ENCODE data around the gene SRSF2. TPM values are rescaled to one million over a fixed set of nuclear protein-coding genes. Genes with fewer than 3 reads are reported as not detected.
A peak's percentile ranks its signal among the peaks of the same experiment; 100 is the strongest.
"Not testable (repeated sequence)": the region's sequence is repeated elsewhere in the genome, so short reads cannot be mapped to it uniquely, and the experiment has no call there.

SRSF2 gene
- total RNA-seq, 1 experiment from 2014 or later = 376 TPM

GRCh38 chr17:76748657-76749056 lies 11.5 kb upstream of the SRSF2 start:
- DNase-seq (ENCODE audit: low read depth in 1 of 2, low spot score in 2 of 2) = no peak
- Histone ChIP-seq H3K4me3 (no peak overlapping the region), H3K36me3 (peaks cover 32% of the 10 kb centered on the region), H3K9me3 (replicated peaks) (0 out of 2 replicates have a peak, but pooled peaks cover 3% of the 10 kb centered on the region), H3K27ac (no peak overlapping the region), H3K4me1 (replicated peaks) (no peaks in the 10 kb centered on the region), H3K27me3 (replicated peaks) (no peaks in the 10 kb centered on the region)

GRCh38 chr17:76747716-76748363 lies 10.7 kb upstream of the SRSF2 start:
- no peak overlapping the region for H3K4me3 ChIP-seq
- 0 out of 2 replicates have a peak, but pooled peaks cover 3% of the 10 kb centered on the region for H3K9me3 ChIP-seq (replicated peaks)
- no peaks in the 10 kb centered on the region for H3K4me1 ChIP-seq (replicated peaks)
- H3K27me3 ChIP-seq (replicated peaks) = no peaks in the 10 kb centered on the region
- DNase-seq (ENCODE audit: low read depth in 1 of 2, low spot score in 2 of 2) = no peak
- peaks cover 35% of the 10 kb centered on the region for H3K36me3 ChIP-seq
- no peak overlapping the region for H3K27ac ChIP-seq

- H3K9me3 ChIP-seq (replicated peaks); H3K27ac ChIP-seq; H3K4me3 ChIP-seq; DNase-seq (ENCODE audit: low read depth in 1 of 2, low spot score in 2 of 2); H3K27me3 ChIP-seq (replicated peaks); H3K4me1 ChIP-seq (replicated peaks): not testable (repeated sequence)
- H3K36me3 ChIP-seq = peaks cover 39% of the 10 kb centered on the region
Measured at GRCh38 chr17:76745785-76746184, 8.7 kb upstream of the SRSF2 start.

- 0 out of 2 replicates have a peak, but pooled peaks cover 3% of the 10 kb centered on the region for H3K9me3 ChIP-seq (replicated peaks)
- H3K27ac ChIP-seq = no peak overlapping the region
- no peaks in the 10 kb centered on the region for H3K4me1 ChIP-seq (replicated peaks)
- no peaks in the 10 kb centered on the region for H3K27me3 ChIP-seq (replicated peaks)
- no peak for DNase-seq (ENCODE audit: low read depth in 1 of 2, low spot score in 2 of 2)
- H3K4me3 ChIP-seq = no peak overlapping the region
- H3K36me3 ChIP-seq = peaks cover 39% of the 10 kb centered on the region
Measured at GRCh38 chr17:76744747-76745146, 7.6 kb upstream of the SRSF2 start.

- Histone ChIP-seq H3K4me1 (replicated peaks) (peaks cover 7% of the 10 kb centered on the region; the same call in 1 of the 2 replicates), H3K4me3 (no peak overlapping the region), H3K9me3 (replicated peaks) (0 out of 2 replicates have a peak, but pooled peaks cover 3% of the 10 kb centered on the region)
Measured at GRCh38 chr17:76742958-76743357, 5.8 kb upstream of the SRSF2 start.

GRCh38 chr17:76740329-76741118 lies 3.4 kb upstream of the SRSF2 start:
- Histone ChIP-seq H3K27me3 (replicated peaks) (no peaks in the 10 kb centered on the region), H3K27ac (no peak overlapping the region), H3K4me3 (no peak overlapping the region), H3K36me3 (peaks cover 41% of the 10 kb centered on the region), H3K9me3 (replicated peaks) (0 out of 2 replicates have a peak, but pooled peaks cover 7% of the 10 kb centered on the region), H3K4me1 (replicated peaks) (peaks cover 7% of the 10 kb centered on the region; the same call in 1 of the 2 replicates)
- DNase-seq (ENCODE audit: low read depth in 1 of 2, low spot score in 2 of 2) = no peak

More at GRCh38 chr17:76742958-76743357, 5.8 kb upstream of the SRSF2 start:
- Histone ChIP-seq H3K27me3 (replicated peaks) (no peaks in the 10 kb centered on the region), H3K27ac (no peak overlapping the region), H3K36me3 (peaks cover 39% of the 10 kb centered on the region)
- no peak for DNase-seq (ENCODE audit: low read depth in 1 of 2, low spot score in 2 of 2)

- not testable (repeated sequence) for H3K27ac ChIP-seq; H3K9me3 ChIP-seq (replicated peaks); DNase-seq (ENCODE audit: low read depth in 1 of 2, low spot score in 2 of 2); H3K27me3 ChIP-seq (replicated peaks); H3K4me3 ChIP-seq
- peaks cover 41% of the 10 kb centered on the region for H3K36me3 ChIP-seq
- peaks cover 13% of the 10 kb centered on the region for H3K4me1 ChIP-seq (replicated peaks)
Measured at GRCh38 chr17:76739568-76740115, 2.5 kb upstream of the SRSF2 start.

- Histone ChIP-seq H3K36me3 (peaks cover 41% of the 10 kb centered on the region), H3K27ac (peak overlapping the region; percentile 97), H3K4me3 (peak overlapping the region; percentile 83), H3K27me3 (replicated peaks) (no peaks in the 10 kb centered on the region), H3K9me3 (replicated peaks) (0 out of 2 replicates have a peak, but pooled peaks cover 3% of the 10 kb centered on the region), H3K4me1 (replicated peaks) (peaks cover 24% of the 10 kb centered on the region)
- DNase-seq (ENCODE audit: low read depth in 1 of 2, low spot score in 2 of 2) = peak in 1 of 2 experiments; percentile 36
Measured at GRCh38 chr17:76738468-76738850, 1.3 kb upstream of the SRSF2 start.

GRCh38 chr17:76737676-76738467 lies 741 bp upstream of the SRSF2 start, which contains the start of gene MFSD11:
Gene MFSD11, plus strand, starts transcription at chr17:76738119. Its CDS starts 234 bp downstream, at chr17:76738353.
- H3K36me3 ChIP-seq = peaks cover 46% of the 10 kb centered on the region
- no peaks in the 10 kb centered on the region for H3K27me3 ChIP-seq (replicated peaks)
- 0 out of 2 replicates have a peak, but pooled peaks cover 3% of the 10 kb centered on the region for H3K9me3 ChIP-seq (replicated peaks)
- peaks cover 26% of the 10 kb centered on the region for H3K4me1 ChIP-seq (replicated peaks)
- peak; percentile 97 to 100 for DNase-seq (ENCODE audit: low read depth in 1 of 2, low spot score in 2 of 2)
- H3K27ac ChIP-seq = peak within 1 kb of the TSS; percentile 97
- H3K4me3 ChIP-seq = peak within 1 kb of the TSS; percentile 83

GRCh38 chr17:76736349-76737081 lies 616 bp downstream of the SRSF2 start:
- H3K27me3 ChIP-seq (replicated peaks) = no peaks in the 10 kb centered on the region
- H3K36me3 ChIP-seq = peaks cover 56% of the 10 kb centered on the region
- 0 out of 2 replicates have a peak, but pooled peaks cover 3% of the 10 kb centered on the region for H3K9me3 ChIP-seq (replicated peaks)
- DNase-seq (ENCODE audit: low read depth in 1 of 2, low spot score in 2 of 2) = peak; percentile 66 to 75
- H3K27ac ChIP-seq = peak overlapping the region; percentile 76
- H3K4me1 ChIP-seq (replicated peaks) = peaks cover 26% of the 10 kb centered on the region
- peak overlapping the region; percentile 83 for H3K4me3 ChIP-seq

GRCh38 chr17:76735586-76736348 lies 1.4 kb downstream of the SRSF2 start:
- H3K9me3 ChIP-seq (replicated peaks) = 0 out of 2 replicates have a peak, but pooled peaks cover 3% of the 10 kb centered on the region
- no peaks in the 10 kb centered on the region for H3K27me3 ChIP-seq (replicated peaks)
- peaks cover 26% of the 10 kb centered on the region for H3K4me1 ChIP-seq (replicated peaks)
- peaks cover 62% of the 10 kb centered on the region for H3K36me3 ChIP-seq
- peak in 1 of 2 experiments; percentile 64 for DNase-seq (ENCODE audit: low read depth in 1 of 2, low spot score in 2 of 2)
- peak overlapping the region; percentile 76 for H3K27ac ChIP-seq
- peak overlapping the region; percentile 83 for H3K4me3 ChIP-seq

- peak overlapping the region; percentile 83 for H3K4me3 ChIP-seq
- H3K36me3 ChIP-seq = peaks cover 69% of the 10 kb centered on the region
- no peaks in the 10 kb centered on the region for H3K27me3 ChIP-seq (replicated peaks)
- peaks cover 26% of the 10 kb centered on the region for H3K4me1 ChIP-seq (replicated peaks)
- H3K9me3 ChIP-seq (replicated peaks) = 0 out of 2 replicates have a peak, but pooled peaks cover 3% of the 10 kb centered on the region
- peak in 1 of 2 experiments; percentile 52 for DNase-seq (ENCODE audit: low read depth in 1 of 2, low spot score in 2 of 2)
- peak overlapping the region; percentile 7; the same call in 1 of the 2 replicates for H3K27ac ChIP-seq
Measured at GRCh38 chr17:76735006-76735405, 2.1 kb downstream of the SRSF2 start.
